Measurements from ENCODE around the gene ADCY10.

- no peak for TF ChIP-seq CTCF (IDR thresholded peaks at IDR 0.05 in 4 of 5, conservative IDR thresholded peaks at IDR 0.05 in 1 of 5)
- no peak for TF ChIP-seq POLR2A (IDR thresholded peaks at IDR 0.05)
Observed at GRCh38 chr1:167882376-167882775, 31.6 kb downstream of the ADCY10 start.

All from gastrocnemius medialis (tissue), 4 donors.